A549 (cell line): Measurements from ENCODE around the gene TNK1. TPM values are rescaled to one million over a fixed set of nuclear protein-coding genes. Genes with fewer than 3 reads are reported as not detected.

ENCODE experiments used
- ATAC-seq, 2 experiments: fragments of 200-7000 bp in 1 of 2; fragments of >200 bp in 1 of 2; cut with Nextera tagmentation in 1 of 2; cut with Tn5 transposase in 1 of 2; 3 replicates each; pipeline versions ENCODE4 v1.8.0 to v1.9.1; 2018 to 2020; ENCODE audit warnings: mild to moderate bottlenecking in 1 of 2, moderate library complexity in 1 of 2
- CTCF ChIA-PET: fragments of 300-600 bp; sonication (Branson Sonifier 250); formaldehyde crosslinking; extraction: SDS; loops from one replicate; lab custom pipeline; 2021; ENCODE audit warnings: antibody characterized with exemption, inconsistent platforms; lab: Yijun Ruan, JAX
- POLR2A ChIA-PET: fragments of 350-600 bp; formaldehyde crosslinking; extraction: SDS; loops from one replicate; lab custom pipeline; 2021; ENCODE audit warnings: antibody characterized with exemption, inconsistent platforms; lab: Yijun Ruan, JAX
- DNase-seq, 2 experiments: peaks; one replicate each; pipeline versions ENCODE4 v3.0.0 to v3.0.0-alpha.2; 2011 to 2016; ENCODE audit warnings: low read depth in 1 of 2, low spot score in 1 of 2
- FAIRE-seq: peaks from 2 replicates; lab custom pipeline; 2011; peaks lifted over from hg19 to GRCh38; lab: Jason Lieb, UNC
- H3K27ac ChIP-seq, 2 experiments: fragments of >200 bp; sonication (Bioruptor Twin); formaldehyde crosslinking; 3 replicates each; pipeline ENCODE4 v1.5.1; 2016 to 2017
- H3K4me1 ChIP-seq: fragments of >200 bp; sonication (Bioruptor Twin); formaldehyde crosslinking; 3 replicates; pipeline ENCODE4 v1.6.1; 2016
- H3K4me2 ChIP-seq: fragments of >200 bp; sonication (Bioruptor Twin); formaldehyde crosslinking; 3 replicates; pipeline ENCODE4 v1.6.1; 2016
- H3K4me3 ChIP-seq: fragments of >200 bp; sonication (Bioruptor Twin); formaldehyde crosslinking; 3 replicates; pipeline ENCODE4 v1.5.1; 2016
- H3K9me3 ChIP-seq: fragments of >200 bp; sonication (Bioruptor Twin); formaldehyde crosslinking; 3 replicates; pipeline ENCODE4 v1.6.1; 2016
- CBX2 ChIP-seq: fragments of 200-600 bp; sonication (generic); IDR thresholded peaks from 2 replicates; pipeline ENCODE4 v1.6.1; 2016; ENCODE audit warnings: low read depth, mild to moderate bottlenecking, borderline replicate concordance
- EP300 ChIP-seq, 2 experiments: fragments of >200 bp; sonication (Bioruptor Twin); formaldehyde crosslinking; IDR thresholded peaks; 2 replicates in 1 of 2; 3 replicates in 1 of 2; pipeline ENCODE4 v1.6.1; 2016 to 2017
- GATA3 ChIP-seq: IDR thresholded peaks from 2 replicates; pipeline ENCODE4 v1.6.1; 2012; ENCODE audit warnings: borderline replicate concordance
- JUNB ChIP-seq: fragments of >200 bp; sonication (Bioruptor Twin); formaldehyde crosslinking; IDR thresholded peaks from 2 replicates; pipeline ENCODE4 v1.6.1; 2016
- MAFK ChIP-seq: fragments of 450-650 bp; IDR thresholded peaks from 2 replicates; pipeline ENCODE4 v1.6.1; 2014; ENCODE audit not compliant: partially characterized antibody
- MYC ChIP-seq: IDR thresholded peaks from 2 replicates; pipeline ENCODE4 v1.6.1; 2012; ENCODE audit warnings: mild to moderate bottlenecking, inconsistent platforms, low read length, improper control_type of control experiment, borderline replicate concordance
- NPAS2 ChIP-seq: fragments of 250-450 bp; sonication (Bioruptor Pico); IDR thresholded peaks from 2 replicates; pipeline ENCODE4 v1.8.0; 2022; ENCODE audit warnings: mild to moderate bottlenecking, moderate library complexity, borderline replicate concordance
- POLR2A ChIP-seq: IDR thresholded peaks from 2 replicates; pipeline ENCODE4 v1.6.1; 2012; ENCODE audit warnings: mild to moderate bottlenecking, low read length
- POLR2AphosphoS2 ChIP-seq: conservative IDR thresholded peaks from 2 replicates; pipeline ENCODE4 v1.6.1; 2012; ENCODE audit warnings: low read length, improper control_type of control experiment, inconsistent platforms
- RAD21 ChIP-seq, 2 experiments: fragments of >200 bp in 1 of 2; sonication (Bioruptor Twin) in 1 of 2; formaldehyde crosslinking in 1 of 2; IDR thresholded peaks in 1 of 2; conservative IDR thresholded peaks in 1 of 2; 2 replicates in 1 of 2; 3 replicates in 1 of 2; pipeline ENCODE4 v1.6.1; 2012 to 2018; ENCODE audit warnings: inconsistent platforms in 1 of 2
- RARB ChIP-seq: fragments of 250-450 bp; sonication (Bioruptor Pico); IDR thresholded peaks from 2 replicates; pipeline ENCODE4 v1.8.0; 2021; ENCODE audit warnings: mild to moderate bottlenecking, moderate library complexity
- RFX5 ChIP-seq: fragments of 450-650 bp; IDR thresholded peaks from 2 replicates; pipeline ENCODE4 v1.7.1; 2014; ENCODE audit warnings: antibody characterized with exemption, mild to moderate bottlenecking, moderate library complexity
- SMC3 ChIP-seq: fragments of >200 bp; sonication (Bioruptor Twin); formaldehyde crosslinking; IDR thresholded peaks from 3 replicates; pipeline ENCODE4 v1.6.1; 2018; ENCODE audit warnings: inconsistent platforms
- ZNF302 ChIP-seq: fragments of 250-450 bp; sonication (Bioruptor Pico); IDR thresholded peaks from 2 replicates; pipeline ENCODE4 v1.9.0; 2021; ENCODE audit warnings: inconsistent platforms, mild to moderate bottlenecking, moderate library complexity
- WGBS: methylation state at CpG from one replicate; pipeline ENCODE4 v1.1.6; 2017; ENCODE audit errors: missing lambda C conversion rate; 5-methylcytosine and 5-hydroxymethylcytosine counted together
- polyA plus RNA-seq, 4 experiments: library from polyadenylated mRNA; depleted of rRNA in 3 of 4; stranded (reverse); fragments of >200 nt; fragmentation: RNase III in 1 of 4; extraction: RNeasy Plus Mini Kit Qiagen cat#74134 plus additional on column Dnase treatment in 1 of 4; gene quantifications; 2 replicates in 3 of 4; 3 replicates in 1 of 4; pipeline ENCODE4 v1.2.3, GENCODE V29; 2011 to 2017
- TF ChIP-seq, protein P1 (sequence below): fragments of >200 bp; sonication (Bioruptor Twin); formaldehyde crosslinking; IDR thresholded peaks from 3 replicates; pipeline ENCODE4 v1.5.1; 2016
- TF ChIP-seq, protein P2 (sequence below): IDR thresholded peaks from 2 replicates; pipeline ENCODE4 v1.6.1; 2012

The TNK1 gene
- polyA plus RNA-seq, 2 of the 4 experiments (the other 2 are of a cell fraction), result 1.2 to 2.2 TPM

DNA sequence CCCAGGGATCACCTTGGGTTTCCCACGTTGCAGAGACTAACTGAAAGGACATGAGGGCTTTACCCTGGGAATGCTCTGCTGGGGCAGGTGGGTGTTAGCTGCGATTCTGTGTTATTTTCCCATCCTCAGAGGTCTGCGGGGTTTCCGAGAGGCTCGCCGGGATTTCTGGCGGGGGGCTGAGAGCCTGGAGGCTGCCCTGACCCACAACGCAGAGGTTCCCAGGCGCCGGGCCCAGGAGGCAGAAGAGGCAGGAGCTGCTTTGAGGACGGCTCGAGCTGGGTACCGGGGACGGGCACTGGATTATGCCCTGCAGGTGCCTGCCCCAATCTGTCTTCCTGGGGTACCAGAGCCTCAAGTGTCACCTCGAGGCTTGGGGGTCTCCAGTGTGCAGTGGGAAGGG is 37.6 kb upstream of the TNK1 start:
- FAIRE-seq, result no peak
- Histone ChIP-seq H3K4me2 (no peak overlapping the region), H3K4me3 (no peak overlapping the region), H3K4me1 (peaks cover 8% of the 10 kb centered on the region; the same call in 1 of the 3 replicates), H3K27ac (no peak overlapping the region), H3K9me3 (no peaks in the 10 kb centered on the region)
- WGBS, result 70% methylated on average over 15 of the region's 15 CpGs
- CTCF ChIA-PET, result interaction anchor here (1.0 to 18.5 kb wide), 10 partner anchors 9 to 297 kb away, joined by 3 to 433 read pairs (median 14); partner anchors contain the start of genes ACAP1, KCTD11, NEURL4 and NLGN2
- TF ChIP-seq NPAS2 (no peak), POLR2AphosphoS2 (no peak), RFX5 (no peak), POLR2A (no peak), JUNB (no peak), SMC3 (no peak), EP300 (IDR thresholded peaks at IDR 0.05) (no peak), RAD21 (conservative IDR thresholded peaks at IDR 0.05 in 1 of 2, IDR thresholded peaks at IDR 0.05 in 1 of 2) (no peak), GATA3 (no peak), CBX2 (no peak), MAFK (no peak)
- TF ChIP-seq, protein P1, sequence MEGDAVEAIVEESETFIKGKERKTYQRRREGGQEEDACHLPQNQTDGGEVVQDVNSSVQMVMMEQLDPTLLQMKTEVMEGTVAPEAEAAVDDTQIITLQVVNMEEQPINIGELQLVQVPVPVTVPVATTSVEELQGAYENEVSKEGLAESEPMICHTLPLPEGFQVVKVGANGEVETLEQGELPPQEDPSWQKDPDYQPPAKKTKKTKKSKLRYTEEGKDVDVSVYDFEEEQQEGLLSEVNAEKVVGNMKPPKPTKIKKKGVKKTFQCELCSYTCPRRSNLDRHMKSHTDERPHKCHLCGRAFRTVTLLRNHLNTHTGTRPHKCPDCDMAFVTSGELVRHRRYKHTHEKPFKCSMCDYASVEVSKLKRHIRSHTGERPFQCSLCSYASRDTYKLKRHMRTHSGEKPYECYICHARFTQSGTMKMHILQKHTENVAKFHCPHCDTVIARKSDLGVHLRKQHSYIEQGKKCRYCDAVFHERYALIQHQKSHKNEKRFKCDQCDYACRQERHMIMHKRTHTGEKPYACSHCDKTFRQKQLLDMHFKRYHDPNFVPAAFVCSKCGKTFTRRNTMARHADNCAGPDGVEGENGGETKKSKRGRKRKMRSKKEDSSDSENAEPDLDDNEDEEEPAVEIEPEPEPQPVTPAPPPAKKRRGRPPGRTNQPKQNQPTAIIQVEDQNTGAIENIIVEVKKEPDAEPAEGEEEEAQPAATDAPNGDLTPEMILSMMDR, result no peak
- TF ChIP-seq, protein P2, sequence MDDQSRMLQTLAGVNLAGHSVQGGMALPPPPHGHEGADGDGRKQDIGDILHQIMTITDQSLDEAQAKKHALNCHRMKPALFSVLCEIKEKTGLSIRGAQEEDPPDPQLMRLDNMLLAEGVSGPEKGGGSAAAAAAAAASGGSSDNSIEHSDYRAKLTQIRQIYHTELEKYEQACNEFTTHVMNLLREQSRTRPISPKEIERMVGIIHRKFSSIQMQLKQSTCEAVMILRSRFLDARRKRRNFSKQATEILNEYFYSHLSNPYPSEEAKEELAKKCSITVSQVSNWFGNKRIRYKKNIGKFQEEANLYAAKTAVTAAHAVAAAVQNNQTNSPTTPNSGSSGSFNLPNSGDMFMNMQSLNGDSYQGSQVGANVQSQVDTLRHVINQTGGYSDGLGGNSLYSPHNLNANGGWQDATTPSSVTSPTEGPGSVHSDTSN, result no peak
- DNase-seq, result no peak
- no peak for ATAC-seq
- POLR2A ChIA-PET, result interaction anchor here (1.0 to 2.9 kb wide), 2 partner anchors 14 to 30 kb away, joined by 3 to 22 read pairs; partner anchors contain the start of gene NEURL4

DNA sequence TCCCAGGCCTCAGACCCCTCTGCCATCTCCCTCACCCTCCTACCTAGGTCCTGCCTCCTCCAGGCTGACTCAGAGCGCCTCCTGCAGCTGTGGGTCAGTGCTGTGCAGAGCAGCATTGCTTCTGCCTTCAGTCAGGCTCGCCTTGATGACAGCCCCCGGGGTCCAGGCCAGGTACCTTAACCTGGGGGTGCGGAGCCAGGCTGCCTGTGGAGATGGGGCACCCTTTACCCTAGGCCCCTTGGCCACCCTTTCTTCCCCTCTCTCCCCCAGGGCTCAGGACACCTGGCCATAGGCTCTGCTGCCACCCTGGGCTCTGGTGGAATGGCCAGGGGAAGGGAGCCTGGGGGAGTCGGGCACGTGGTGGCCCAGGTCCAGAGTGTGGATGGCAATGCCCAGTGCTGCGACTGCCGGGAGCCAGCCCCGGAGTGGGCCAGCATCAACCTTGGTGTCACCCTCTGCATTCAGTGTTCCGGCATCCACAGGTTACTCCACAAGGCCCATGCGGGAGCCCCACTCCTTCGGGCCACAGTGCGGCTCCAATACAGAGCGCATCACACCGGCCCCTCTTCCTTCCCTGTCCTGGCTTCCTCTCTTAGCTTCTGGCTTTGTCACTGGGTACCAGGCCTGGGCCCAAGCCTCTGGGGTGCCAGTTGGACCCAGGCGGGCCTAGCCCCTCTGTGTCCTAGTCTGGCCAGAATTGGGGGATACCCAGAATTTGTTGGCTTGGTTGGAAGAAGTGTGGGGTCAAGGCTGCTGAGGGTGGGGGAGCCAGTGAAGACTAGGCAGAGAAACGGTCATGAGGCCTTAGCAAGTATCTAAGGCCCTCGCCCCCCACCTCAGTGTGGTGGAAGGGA is 33.9 kb upstream of the TNK1 start:
- ChIA-PET POLR2A (interaction anchor here (3.3 kb wide), 1 partner anchor 17 kb away, joined by 12 read pairs; no protein-coding TSS in a partner anchor), CTCF (interaction anchor here (0.8 to 18.5 kb wide), 18 partner anchors 8 to 301 kb away, joined by 3 to 433 read pairs (median 4); partner anchors contain the start of genes ACAP1, NEURL4, SLC16A11 and SLC2A4)
- FAIRE-seq, result no peak
- Histone ChIP-seq H3K4me3 (no peak overlapping the region), H3K9me3 (no peaks in the 10 kb centered on the region), H3K4me2 (no peak overlapping the region), H3K4me1 (peaks cover 19% of the 10 kb centered on the region), H3K27ac (no peak overlapping the region)
- 80% methylated on average over 16 of the region's 18 CpGs for WGBS
- ATAC-seq, result no peak
- TF ChIP-seq RFX5 (no peak), GATA3 (0 out of 2 replicates have a peak, but pooled peaks have one; percentile 15), ZNF302 (CRISPR knock-in tag) (no peak)
- DNase-seq, result no peak

DNA sequence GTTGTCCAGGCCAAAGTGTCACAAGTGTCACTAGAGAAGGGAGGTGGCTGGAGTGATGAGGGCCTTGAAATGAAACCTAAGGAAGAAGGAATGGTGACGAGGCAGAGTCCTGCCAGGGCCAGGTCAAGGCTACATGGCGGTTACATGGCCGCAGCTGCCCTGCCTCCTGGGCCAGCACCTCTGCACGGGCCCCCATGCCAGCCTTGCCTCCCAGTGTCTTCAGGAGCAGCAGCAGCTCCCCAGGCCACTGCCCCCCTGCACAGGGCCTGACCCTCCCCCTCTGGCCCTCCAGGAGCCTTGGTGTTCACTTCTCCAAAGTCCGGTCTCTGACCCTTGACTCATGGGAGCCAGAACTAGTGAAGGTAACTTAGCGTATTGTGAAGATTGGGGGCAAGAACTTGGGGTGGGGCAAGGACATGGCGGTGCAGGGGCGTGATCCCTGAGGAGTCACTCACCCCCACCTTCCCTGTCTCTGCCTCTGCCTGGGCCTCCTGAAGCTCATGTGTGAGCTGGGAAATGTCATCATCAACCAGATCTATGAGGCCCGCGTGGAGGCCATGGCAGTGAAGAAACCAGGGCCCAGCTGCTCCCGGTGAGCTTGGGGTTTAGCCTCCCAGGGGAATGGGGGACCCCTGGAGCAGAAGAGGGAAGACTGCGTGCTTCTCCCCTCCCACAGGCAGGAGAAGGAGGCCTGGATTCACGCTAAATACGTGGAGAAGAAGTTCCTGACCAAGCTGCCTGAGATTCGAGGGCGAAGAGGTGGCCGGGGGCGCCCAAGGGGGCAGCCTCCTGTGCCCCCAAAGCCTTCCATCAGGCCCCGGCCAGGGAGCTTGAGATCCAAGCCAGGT is 33.0 kb upstream of the TNK1 start:
- Histone ChIP-seq H3K27ac (no peak overlapping the region), H3K4me3 (no peak overlapping the region), H3K9me3 (no peaks in the 10 kb centered on the region), H3K4me2 (no peak overlapping the region), H3K4me1 (peaks cover 24% of the 10 kb centered on the region)
- no peak for FAIRE-seq
- CTCF ChIA-PET, result interaction anchor here (1.0 to 18.5 kb wide), 11 partner anchors 17 to 213 kb away, joined by 3 to 433 read pairs (median 5); partner anchors contain the start of genes ACADVL, ACAP1, NEURL4 and SLC2A4
- 91% methylated on average over 19 of the region's 19 CpGs for whole genome bisulfite sequencing
- POLR2A ChIA-PET, result interaction anchor here (3.3 kb wide), 1 partner anchor 18 kb away, joined by 12 read pairs; no protein-coding TSS in a partner anchor
- TF ChIP-seq POLR2A (peak; percentile 27), RARB (no peak), MYC (no peak)
- TF ChIP-seq, protein P2, result peak; percentile 3; the same call in 1 of the 2 replicates
- no peak for DNase-seq
- ATAC-seq, result no peak
